ENCODE measurements around the gene COX6B2.

DNA sequence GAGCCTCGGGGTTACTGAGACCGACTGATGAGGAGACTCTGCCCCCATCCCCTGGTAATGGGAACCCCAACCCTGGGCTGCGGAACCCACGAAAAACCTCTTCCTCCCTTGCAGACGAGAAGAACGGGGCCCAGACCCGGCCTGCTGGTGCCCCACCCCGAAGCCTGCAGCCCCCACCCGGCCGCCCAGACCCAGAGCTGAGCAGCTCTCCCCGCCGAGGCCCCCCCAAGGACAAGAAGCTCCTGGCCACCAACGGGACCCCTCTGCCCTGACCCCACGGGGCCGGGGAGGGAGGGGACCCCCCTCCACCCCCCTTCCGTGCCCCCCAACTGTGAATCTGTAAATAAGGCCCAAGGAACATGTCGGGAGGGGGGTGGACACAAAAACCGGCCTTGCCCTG lies 42.7 kb downstream of the COX6B2 start:
- TF ChIP-seq, protein P1, sequence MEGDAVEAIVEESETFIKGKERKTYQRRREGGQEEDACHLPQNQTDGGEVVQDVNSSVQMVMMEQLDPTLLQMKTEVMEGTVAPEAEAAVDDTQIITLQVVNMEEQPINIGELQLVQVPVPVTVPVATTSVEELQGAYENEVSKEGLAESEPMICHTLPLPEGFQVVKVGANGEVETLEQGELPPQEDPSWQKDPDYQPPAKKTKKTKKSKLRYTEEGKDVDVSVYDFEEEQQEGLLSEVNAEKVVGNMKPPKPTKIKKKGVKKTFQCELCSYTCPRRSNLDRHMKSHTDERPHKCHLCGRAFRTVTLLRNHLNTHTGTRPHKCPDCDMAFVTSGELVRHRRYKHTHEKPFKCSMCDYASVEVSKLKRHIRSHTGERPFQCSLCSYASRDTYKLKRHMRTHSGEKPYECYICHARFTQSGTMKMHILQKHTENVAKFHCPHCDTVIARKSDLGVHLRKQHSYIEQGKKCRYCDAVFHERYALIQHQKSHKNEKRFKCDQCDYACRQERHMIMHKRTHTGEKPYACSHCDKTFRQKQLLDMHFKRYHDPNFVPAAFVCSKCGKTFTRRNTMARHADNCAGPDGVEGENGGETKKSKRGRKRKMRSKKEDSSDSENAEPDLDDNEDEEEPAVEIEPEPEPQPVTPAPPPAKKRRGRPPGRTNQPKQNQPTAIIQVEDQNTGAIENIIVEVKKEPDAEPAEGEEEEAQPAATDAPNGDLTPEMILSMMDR (conservative IDR thresholded peaks at IDR 0.05; ENCODE audit: low read depth, low read length): no peak
- no peak for TF ChIP-seq EZH2 (IDR thresholded peaks at IDR 0.05; ENCODE audit: low read length, unreplicated experiment)

All from PC-3 (cell line).